ENCODE results near the gene FADS2.

GRCh38 chr11:61778357-61778886 is 49.7 kb upstream of the FADS2 start:
- TF ChIP-seq CTCF (IDR thresholded peaks at IDR 0.05), result no peak
- no peak for TF ChIP-seq GABPB1 (CRISPR knock-in tag; IDR thresholded peaks at IDR 0.05)
- no peak for TF ChIP-seq TP53 (CRISPR knock-in tag; IDR thresholded peaks at IDR 0.05)
- no peak for TF ChIP-seq ELF4 (CRISPR knock-in tag; IDR thresholded peaks at IDR 0.05; ENCODE audit: low read depth)
- no peak for TF ChIP-seq NR2C2 (CRISPR knock-in tag; IDR thresholded peaks at IDR 0.05)
- no peak for TF ChIP-seq USF2 (CRISPR knock-in tag; IDR thresholded peaks at IDR 0.05)
- TF ChIP-seq E2F1 (CRISPR knock-in tag; IDR thresholded peaks at IDR 0.05), result no peak

All from WTC11 (cell line).